ENCODE measurements around the gene PJVK. TPM values are rescaled to one million over a fixed set of nuclear protein-coding genes. Genes with fewer than 3 reads are reported as not detected.

The PJVK gene
- total and polyA plus RNA-seq, 9 of the 15 experiments (the other 6 are each of a cell fraction or from before 2014, with no cell fraction given): 0.11 to 1.5 (median 0.73) TPM

- TF ChIP-seq ZBTB33 (CRISPR knock-in tag; IDR thresholded peaks at IDR 0.05): peak; percentile 57; the same call in 1 of the 2 replicates
- TF ChIP-seq PHB (CRISPR knock-in tag; IDR thresholded peaks at IDR 0.05): no peak
- peak; percentile 24; the same call in 1 of the 2 replicates for TF ChIP-seq MYNN (IDR thresholded peaks at IDR 0.05)
- TF ChIP-seq MYNN (CRISPR knock-in tag; IDR thresholded peaks at IDR 0.05): no peak
- TF ChIP-seq LEF1 (IDR thresholded peaks at IDR 0.05): peak; percentile 82; the same call in 1 of the 2 replicates
- TF ChIP-seq RBM39 (optimal IDR thresholded peaks at IDR 0.05; ENCODE audit: low read depth, low read length): no peak
- 0 out of 4 replicates have a peak, but pooled peaks of 1 of the 2 experiments have one; percentile 51 for TF ChIP-seq ARNT (IDR thresholded peaks at IDR 0.05)
- no peak for TF ChIP-seq BRF2 (IDR thresholded peaks at IDR 0.05; ENCODE audit: borderline replicate concordance, insufficient read depth, insufficient read length)
- TF ChIP-seq GATA2 (CRISPR knock-in tag; IDR thresholded peaks at IDR 0.05): peak; percentile 77
- TF ChIP-seq ZNF551 (CRISPR knock-in tag; IDR thresholded peaks at IDR 0.05): no peak
- TF ChIP-seq PBX2 (CRISPR knock-in tag; IDR thresholded peaks at IDR 0.05; ENCODE audit: low read depth): no peak
- TF ChIP-seq PBX2 (tag; conservative IDR thresholded peaks at IDR 0.05; ENCODE audit: low read depth): peak; percentile 83
- TF ChIP-seq TAL1 (IDR thresholded peaks at IDR 0.05): peak; percentile 82
- TF ChIP-seq HMG20A (CRISPR knock-in tag; conservative IDR thresholded peaks at IDR 0.05): no peak
- peak; percentile 86 for TF ChIP-seq JUND (IDR thresholded peaks at IDR 0.05; ENCODE audit: borderline replicate concordance, low read depth, low read length)
- TF ChIP-seq JUND (tag; IDR thresholded peaks at IDR 0.05; ENCODE audit: borderline replicate concordance, low read depth, low read length): peak; percentile 64; the same call in 1 of the 3 replicates
- peak; percentile 84; the same call in 1 of the 2 replicates for TF ChIP-seq EP300 (IDR thresholded peaks at IDR 0.05; ENCODE audit: low read length)
- no peak for TF ChIP-seq U2AF2 (optimal IDR thresholded peaks at IDR 0.05; ENCODE audit: low read depth, low read length)
- TF ChIP-seq MEF2A (IDR thresholded peaks at IDR 0.05; ENCODE audit: control insufficient read depth, low read depth, low read length): peak; percentile 53; the same call in 1 of the 2 replicates
- TF ChIP-seq DACH1 (IDR thresholded peaks at IDR 0.05; ENCODE audit: partially characterized antibody): peak; percentile 26
- no peak for TF ChIP-seq ARHGAP35 (IDR thresholded peaks at IDR 0.05; ENCODE audit: partially characterized antibody)
- peak; percentile 60; the same call in 1 of the 2 replicates for TF ChIP-seq ZKSCAN8 (CRISPR knock-in tag; IDR thresholded peaks at IDR 0.05)
- no peak for TF ChIP-seq ZNF140 (CRISPR knock-in tag; IDR thresholded peaks at IDR 0.05)
- no peak for TF ChIP-seq ZNF280B (CRISPR knock-in tag; IDR thresholded peaks at IDR 0.05)
- peak; percentile 95 for TF ChIP-seq SMARCA4 (IDR thresholded peaks at IDR 0.05)
Measured at GRCh38 chr2:178401994-178402437, 49.2 kb upstream of the PJVK start (continued).

All from K562 (cell line).